HG03520 (cell line): ENCODE measurements around the gene FUCA1.
A peak's percentile ranks its signal among the peaks of the same experiment; 100 is the strongest.
"Not testable (repeated sequence)": the region's sequence is repeated elsewhere in the genome, so short reads cannot be mapped to it uniquely, and the experiment has no call there.

Experiments used
- ATAC-seq: cut with Tn5 transposase; IDR thresholded peaks from one replicate; pipeline ENCODE4 v1.9.1; 2021; ENCODE audit warnings: mild to moderate bottlenecking, moderate library complexity; ENCODE audit not compliant: unreplicated experiment

The FUCA1 gene

GRCh38 chr1:23896491-23896890 is 28.4 kb upstream of the FUCA1 start:
- ATAC-seq, result no peak

GRCh38 chr1:23895993-23896392 is 27.9 kb upstream of the FUCA1 start:
- no peak for ATAC-seq

- no peak for ATAC-seq
Measured at GRCh38 chr1:23895082-23895481, 27.0 kb upstream of the FUCA1 start.

GRCh38 chr1:23889074-23889473 is 21.0 kb upstream of the FUCA1 start:
- ATAC-seq, result no peak

- ATAC-seq, result no peak
Measured at GRCh38 chr1:23885222-23885621, 17.1 kb upstream of the FUCA1 start.

- no peak for ATAC-seq
Measured at GRCh38 chr1:23882746-23883145, 14.7 kb upstream of the FUCA1 start.

DNA sequence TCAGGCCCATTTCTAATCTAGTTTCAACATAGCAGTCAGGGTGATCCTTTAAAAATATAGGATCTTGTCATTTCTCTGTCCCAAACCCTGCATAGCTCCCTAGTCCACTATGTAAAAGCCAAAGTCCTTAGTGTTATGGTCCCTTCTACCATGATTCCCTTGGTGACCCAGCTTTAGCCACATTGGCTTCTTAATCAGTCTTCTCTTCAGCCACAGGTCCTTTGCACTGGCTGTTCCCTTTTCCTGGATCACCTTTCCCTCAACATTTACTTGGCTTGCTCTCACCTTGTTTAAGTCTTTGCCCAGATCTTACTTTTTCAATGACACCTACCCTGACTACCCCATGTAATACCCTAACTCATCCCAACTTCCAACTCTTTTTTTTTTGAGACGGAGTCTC is 11.7 kb upstream of the FUCA1 start:
- no peak for ATAC-seq

DNA sequence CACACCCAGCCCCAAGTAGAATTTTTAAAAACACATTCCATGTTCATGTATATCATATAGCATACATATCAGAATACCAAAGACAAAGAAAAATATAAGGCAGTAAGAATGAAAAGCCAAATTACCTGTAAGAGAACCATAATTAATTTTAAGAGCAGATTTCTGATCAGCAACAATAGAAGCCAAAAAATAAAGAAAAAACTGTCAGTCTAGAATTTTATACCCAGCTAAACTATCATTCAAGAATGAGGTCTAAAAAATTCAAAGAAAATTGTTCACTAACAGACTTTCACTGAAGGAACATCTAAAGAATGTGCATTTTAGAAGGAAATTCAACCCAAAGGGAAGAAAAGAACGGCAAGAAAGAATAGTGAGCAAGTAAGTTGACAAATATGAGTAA is 10.6 kb upstream of the FUCA1 start:
- no peak for ATAC-seq

- no peak for ATAC-seq
Measured at GRCh38 chr1:23875382-23875781, 7.3 kb upstream of the FUCA1 start.

DNA sequence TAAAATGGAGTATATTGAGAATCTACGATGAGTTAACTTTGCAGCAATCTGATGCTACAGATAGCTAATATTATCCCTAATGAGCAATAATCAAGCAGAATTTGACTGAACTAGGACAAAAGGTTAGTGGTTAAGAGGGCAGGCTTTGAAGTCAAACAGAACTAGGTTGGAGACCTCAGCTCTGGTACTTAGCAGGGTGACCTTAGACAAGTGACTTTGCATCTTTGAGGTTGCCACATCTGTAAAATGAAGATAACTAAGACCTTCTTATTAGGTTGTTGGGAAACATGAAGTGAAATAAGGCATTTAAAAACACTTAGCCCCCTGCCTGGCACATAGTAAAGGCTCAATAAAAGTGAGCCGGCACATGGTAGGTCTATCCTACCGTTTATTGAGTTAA is 4.3 kb upstream of the FUCA1 start:
- no peak for ATAC-seq

- no peak for ATAC-seq
Measured at GRCh38 chr1:23869051-23869450, 961 bp upstream of the FUCA1 start.

GRCh38 chr1:23868557-23869016 is 497 bp upstream of the FUCA1 start:
- ATAC-seq, result peak; percentile 13

GRCh38 chr1:23867542-23867894 is 572 bp downstream of the FUCA1 start:
- no peak for ATAC-seq

DNA sequence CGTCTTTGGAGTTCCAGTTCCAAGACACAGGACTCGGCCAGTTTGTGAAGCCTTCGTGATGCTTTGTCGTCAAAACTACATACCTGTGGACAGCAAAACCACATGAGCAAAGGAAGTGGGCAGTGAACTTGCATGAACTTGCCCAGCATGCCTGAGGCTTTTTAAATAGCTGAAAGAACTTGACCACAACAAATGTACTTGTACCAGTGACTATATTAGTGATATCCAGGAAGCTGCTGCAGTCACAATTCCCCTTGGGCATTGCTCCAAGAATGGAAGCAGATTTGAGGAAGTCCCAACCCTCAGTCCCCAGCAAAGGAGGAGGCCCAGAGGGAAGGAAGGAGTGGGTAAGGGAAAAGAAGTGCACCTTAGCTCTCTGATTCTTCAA is 2.6 kb downstream of the FUCA1 start:
- ATAC-seq, result no peak

DNA sequence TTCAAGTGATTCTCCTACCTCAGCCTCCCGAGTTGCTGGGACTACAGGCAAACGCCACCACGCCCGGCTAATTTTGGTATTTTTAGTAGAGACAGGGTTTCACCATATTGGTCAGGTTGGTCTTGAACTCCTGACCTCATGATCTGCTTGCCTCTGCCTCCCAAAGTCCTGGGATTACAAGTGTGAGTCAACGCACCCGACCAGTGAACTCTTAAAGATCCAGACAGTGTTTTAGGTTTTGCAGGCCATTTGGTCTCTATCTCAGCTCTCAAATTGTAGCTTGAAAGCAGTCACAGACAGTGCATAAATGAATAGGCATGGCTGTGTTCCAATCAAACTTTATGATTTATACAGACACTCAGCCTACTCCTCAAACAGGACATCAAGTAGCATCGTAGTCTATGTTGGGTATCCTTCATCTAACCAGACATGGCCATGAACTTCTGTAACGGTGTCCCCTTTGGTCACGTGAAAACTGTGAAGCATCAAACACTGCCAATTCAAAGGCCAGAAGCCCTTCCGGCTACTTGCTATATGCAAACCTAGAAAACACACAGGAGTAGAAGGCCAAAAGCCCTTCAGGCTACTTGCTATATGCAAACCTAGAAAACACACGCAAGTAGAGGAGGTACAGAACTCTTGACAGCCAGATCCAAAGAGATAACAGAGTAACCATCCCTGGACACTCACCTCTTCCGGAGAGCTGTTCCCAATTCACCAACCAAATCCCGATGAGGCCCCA is 3.1 kb downstream of the FUCA1 start:
- no peak for ATAC-seq

DNA sequence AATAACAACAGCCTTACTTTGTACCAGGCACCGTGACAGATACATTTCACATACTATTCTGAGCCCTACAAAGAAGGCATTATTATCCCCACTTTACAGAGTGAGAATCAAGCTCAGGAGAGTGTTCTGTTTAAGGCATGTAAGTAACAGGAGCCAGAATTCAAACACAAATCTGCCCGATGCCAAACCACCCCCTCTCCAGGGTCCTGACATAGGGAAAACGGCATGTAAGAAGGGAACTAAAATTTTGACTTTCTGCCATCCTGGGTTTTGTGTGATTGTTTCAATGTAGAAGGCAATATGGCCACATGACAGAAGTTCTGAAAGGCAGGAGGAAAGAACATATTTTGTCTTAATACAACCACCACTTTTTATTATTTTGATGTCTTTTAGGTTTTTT is 5.5 kb downstream of the FUCA1 start:
- no peak for ATAC-seq

DNA sequence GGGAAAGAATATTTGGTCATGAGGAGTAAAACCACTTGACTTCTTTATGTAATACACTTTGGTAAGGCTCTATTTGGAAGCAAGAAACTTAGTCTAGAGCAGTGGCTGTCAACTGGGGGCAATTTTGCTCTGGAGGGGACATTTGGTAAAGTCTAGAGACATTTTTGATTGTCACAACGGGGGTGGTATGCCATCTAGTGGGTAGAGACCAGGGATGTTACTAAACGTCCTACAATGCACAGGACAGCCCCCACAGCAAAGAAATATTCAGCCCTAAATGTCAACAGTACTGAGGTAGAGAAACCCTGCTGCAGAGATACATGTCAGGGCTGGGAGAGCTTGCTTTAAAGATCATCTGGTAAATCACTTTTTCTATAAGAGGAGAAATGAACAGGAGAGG is 13.5 kb downstream of the FUCA1 start:
- ATAC-seq, result no peak

- not testable (repeated sequence) for ATAC-seq
Measured at GRCh38 chr1:23853124-23853523, 15.0 kb downstream of the FUCA1 start.

DNA sequence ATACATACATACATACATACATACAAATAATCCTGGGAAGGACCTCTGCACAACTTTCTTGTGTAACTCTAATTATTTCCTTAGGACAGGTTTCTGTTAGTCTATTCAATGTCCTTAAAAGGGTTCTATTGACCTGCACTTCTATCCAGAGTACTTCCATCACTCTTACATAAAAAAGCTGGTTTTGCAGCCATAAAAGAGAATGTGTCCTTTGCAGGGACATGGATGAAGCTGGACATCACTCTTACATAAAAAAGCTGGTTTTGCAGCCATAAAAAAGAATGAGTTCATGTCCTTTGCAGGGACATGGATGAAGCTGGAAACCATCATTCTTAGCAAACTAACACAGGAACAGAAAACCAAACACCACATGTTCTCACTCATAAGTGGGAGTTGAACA is 16.7 kb downstream of the FUCA1 start:
- not testable (repeated sequence) for ATAC-seq

- no peak for ATAC-seq
Measured at GRCh38 chr1:23848673-23849616, 19.1 kb downstream of the FUCA1 start.

DNA sequence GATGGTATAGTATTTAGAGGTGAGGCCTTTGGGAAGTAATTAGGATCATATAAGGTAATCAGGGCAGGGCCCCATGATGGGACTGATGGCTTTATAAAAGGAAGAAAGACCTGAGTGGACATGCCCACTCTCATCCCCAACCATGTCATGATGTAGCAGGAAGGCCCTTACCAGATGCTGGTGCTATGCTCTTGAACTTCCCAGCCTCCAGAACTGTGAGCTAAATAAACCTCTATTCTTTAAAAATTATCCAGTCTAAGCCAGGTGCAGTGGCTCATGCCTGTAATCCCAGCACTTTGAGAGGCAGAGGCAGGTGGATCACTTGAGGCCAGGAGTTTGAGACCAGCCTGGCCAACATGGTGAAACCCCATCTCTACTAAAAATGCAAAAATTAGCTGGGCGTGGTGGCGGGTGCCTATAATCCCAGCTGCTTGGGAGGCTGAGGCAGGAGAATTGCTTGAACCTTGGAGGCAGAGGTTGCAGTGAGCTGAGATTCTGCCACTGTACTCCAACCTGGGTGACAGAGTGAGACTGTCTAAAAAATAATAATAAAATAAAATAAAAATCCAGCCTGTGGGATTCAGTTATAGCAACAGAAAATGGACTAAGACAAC is 20.5 kb downstream of the FUCA1 start:
- not testable (repeated sequence) for ATAC-seq

- ATAC-seq, result no peak
Measured at GRCh38 chr1:23845163-23845562, 22.9 kb downstream of the FUCA1 start.
